H9 (cell line): ENCODE measurements around the gene PTEN. TPM values are rescaled to one million over a fixed set of nuclear protein-coding genes. Genes with fewer than 3 reads are reported as not detected.

Experiments
- DNase-seq: peaks from one replicate; pipeline ENCODE4 v3.0.0-alpha.2; 2017
- H2AFZ ChIP-seq: one replicate; pipeline ENCODE4 v1.6.1; 2013; ENCODE audit warnings: mild to moderate bottlenecking, low read length, control low read depth, moderate library complexity
- H2AK5ac ChIP-seq: 2 replicates; pipeline ENCODE4 v1.6.1; 2013; ENCODE audit warnings: low read length, control low read depth, mixed read lengths; ENCODE audit not compliant: insufficient read length
- H2BK120ac ChIP-seq: one replicate; pipeline ENCODE4 v1.6.1; 2013; ENCODE audit warnings: low read depth, mild to moderate bottlenecking, low read length, control low read depth, inconsistent platforms; ENCODE audit not compliant: poor library complexity, severe bottlenecking
- H2BK12ac ChIP-seq: 2 replicates; pipeline ENCODE4 v1.6.1; 2013; ENCODE audit warnings: low read length, control low read depth, mixed read lengths, low read depth; ENCODE audit not compliant: insufficient read length
- H2BK15ac ChIP-seq: 2 replicates; pipeline ENCODE4 v1.6.1; 2013; ENCODE audit warnings: low read depth, low read length, control low read depth
- H2BK20ac ChIP-seq: one replicate; pipeline ENCODE4 v1.6.1; 2013; ENCODE audit warnings: low read depth, mild to moderate bottlenecking, low read length, control low read depth, inconsistent platforms; ENCODE audit not compliant: poor library complexity, severe bottlenecking
- H2BK5ac ChIP-seq: 2 replicates; pipeline ENCODE4 v1.6.1; 2013; ENCODE audit warnings: low read length, control low read depth, mixed read lengths; ENCODE audit not compliant: insufficient read length
- H3K14ac ChIP-seq: 2 replicates; pipeline ENCODE4 v1.6.1; 2013; ENCODE audit warnings: low read length, control low read depth; ENCODE audit not compliant: insufficient read depth
- H3K18ac ChIP-seq: 2 replicates; pipeline ENCODE4 v1.6.1; 2013; ENCODE audit warnings: low read depth, mild to moderate bottlenecking, mixed read lengths, low read length, control low read depth; ENCODE audit not compliant: insufficient read length
- H3K23ac ChIP-seq: 2 replicates; pipeline ENCODE4 v1.6.1; 2013; ENCODE audit warnings: low read length, control low read depth, mixed read lengths, low read depth; ENCODE audit not compliant: insufficient read length
- H3K23me2 ChIP-seq: 2 replicates; pipeline ENCODE4 v1.6.1; 2013; ENCODE audit warnings: low read depth, mild to moderate bottlenecking, mixed read lengths, low read length, control low read depth; ENCODE audit not compliant: insufficient read length, poor library complexity, severe bottlenecking
- H3K27ac ChIP-seq: 2 replicates; pipeline ENCODE4 v1.5.1; 2013; ENCODE audit warnings: low read length, control low read depth, mixed read lengths, low read depth; ENCODE audit not compliant: insufficient read length
- H3K27me3 ChIP-seq: 2 replicates; pipeline ENCODE4 v1.6.1; 2013; ENCODE audit warnings: low read length, control low read depth, inconsistent platforms; ENCODE audit not compliant: insufficient read depth
- H3K4ac ChIP-seq: 2 replicates; pipeline ENCODE4 v1.6.1; 2013; ENCODE audit warnings: low read depth, mild to moderate bottlenecking, control low read depth, inconsistent platforms, low read length, moderate library complexity
- H3K4me1 ChIP-seq: 2 replicates; pipeline ENCODE4 v1.6.1; 2013; ENCODE audit warnings: low read length, control low read depth, inconsistent platforms; ENCODE audit not compliant: insufficient read depth
- H3K4me2 ChIP-seq: 2 replicates; pipeline ENCODE4 v1.6.1; 2013; ENCODE audit warnings: low read length, control low read depth, mixed read lengths; ENCODE audit not compliant: insufficient read length, insufficient read depth
- H3K56ac ChIP-seq: 2 replicates; pipeline ENCODE4 v1.6.1; 2013; ENCODE audit warnings: low read depth, mild to moderate bottlenecking, mixed read lengths, low read length, control low read depth; ENCODE audit not compliant: insufficient read length
- H3K79me1 ChIP-seq: 2 replicates; pipeline ENCODE4 v1.6.1; 2013; ENCODE audit warnings: low read depth, mild to moderate bottlenecking, moderate library complexity, low read length, control low read depth, inconsistent platforms; ENCODE audit not compliant: insufficient read depth, poor library complexity, severe bottlenecking
- H3K79me2 ChIP-seq: 2 replicates; pipeline ENCODE4 v1.6.1; 2013; ENCODE audit warnings: low read length, control low read depth, inconsistent platforms; ENCODE audit not compliant: insufficient read depth
- H3K9ac ChIP-seq: 2 replicates; pipeline ENCODE4 v1.6.1; 2013; ENCODE audit warnings: low read length, control low read depth, mixed read lengths; ENCODE audit not compliant: insufficient read length; ENCODE audit errors: extremely low read depth
- H3K9me3 ChIP-seq: one replicate; pipeline ENCODE4 v1.6.1; 2013; ENCODE audit warnings: low read depth, low read length, inconsistent platforms; ENCODE audit not compliant: control insufficient read depth
- H3T11ph ChIP-seq: one replicate; pipeline ENCODE4 v1.6.1; 2013; ENCODE audit warnings: mild to moderate bottlenecking, low read length, control low read depth, inconsistent platforms
- H4K20me1 ChIP-seq: one replicate; pipeline ENCODE4 v1.6.1; 2013; ENCODE audit not compliant: control insufficient read depth, insufficient read length, insufficient read depth
- H4K5ac ChIP-seq: 2 replicates; pipeline ENCODE4 v1.6.1; 2013; ENCODE audit warnings: low read depth, mild to moderate bottlenecking, mixed read lengths, low read length, control low read depth; ENCODE audit not compliant: insufficient read length
- H4K8ac ChIP-seq: replicated peaks from 2 replicates; pipeline ENCODE4 v1.6.1; 2013; ENCODE audit warnings: low read length, control low read depth, mixed read lengths, low read depth; ENCODE audit not compliant: insufficient read length
- H4K91ac ChIP-seq: 2 replicates; pipeline ENCODE4 v1.6.1; 2013; ENCODE audit warnings: low read depth, mild to moderate bottlenecking, moderate library complexity, mixed read lengths, low read length, control low read depth; ENCODE audit not compliant: insufficient read length
- H3K27ac Mint-ChIP-seq, 3 experiments: 2 replicates in 2 of 3; 3 replicates in 1 of 3; pipeline ENCODE4 v1.8.0; 2020 to 2021; ENCODE audit warnings: mixed read lengths in 3 of 3, mild to moderate bottlenecking in 1 of 3, moderate library complexity in 1 of 3
- H3K27me3 Mint-ChIP-seq: 2 replicates; pipeline ENCODE4 v1.8.0; 2021; ENCODE audit warnings: low read depth, mild to moderate bottlenecking, moderate library complexity, mixed read lengths
- H3K36me3 Mint-ChIP-seq, 3 experiments: 2 replicates in 2 of 3; 3 replicates in 1 of 3; pipeline ENCODE4 v1.8.0; 2020 to 2021; ENCODE audit warnings: low read depth in 3 of 3, mixed read lengths in 3 of 3; ENCODE audit not compliant: insufficient read depth in 1 of 3
- H3K4me1 Mint-ChIP-seq, 2 experiments: 2 replicates each; pipeline ENCODE4 v1.8.0; 2020; ENCODE audit warnings: mixed read lengths in 2 of 2
- H3K4me3 Mint-ChIP-seq, 2 experiments: 2 replicates in 1 of 2; 3 replicates in 1 of 2; pipeline ENCODE4 v1.8.0; 2020 to 2021; ENCODE audit warnings: mild to moderate bottlenecking in 2 of 2, mixed read lengths in 2 of 2, moderate library complexity in 1 of 2
- H3K9me3 Mint-ChIP-seq, 2 experiments: 2 replicates in 1 of 2; 3 replicates in 1 of 2; pipeline ENCODE4 v1.8.0; 2020; ENCODE audit warnings: mild to moderate bottlenecking in 2 of 2, mixed read lengths in 2 of 2, moderate library complexity in 1 of 2
- WGBS: extraction: QIAGEN DNeasy Blood & Tissue Kit; methylation state at CpG from one replicate; pipeline ENCODE4 v1.1.7; 2013; ENCODE audit warnings: missing lambda C conversion rate, low lambda C conversion rate, mixed read lengths; ENCODE audit not compliant: insufficient read length; ENCODE audit errors: extremely low coverage; 5-methylcytosine and 5-hydroxymethylcytosine counted together
- total RNA-seq: library from RNA; stranded (reverse); gene quantifications from 2 replicates; pipeline ENCODE4 v1.2.1, GENCODE V29; 2021
- TF ChIP-seq, protein P1 (sequence below): fragments of 200-600 bp; sonication (generic); conservative IDR thresholded peaks from 3 replicates; pipeline ENCODE4 v1.8.0; 2021; ENCODE audit warnings: antibody characterized with exemption, mild to moderate bottlenecking

Gene PTEN
- total RNA-seq, 1 experiment from 2014 or later, result 52.8 TPM

DNA sequence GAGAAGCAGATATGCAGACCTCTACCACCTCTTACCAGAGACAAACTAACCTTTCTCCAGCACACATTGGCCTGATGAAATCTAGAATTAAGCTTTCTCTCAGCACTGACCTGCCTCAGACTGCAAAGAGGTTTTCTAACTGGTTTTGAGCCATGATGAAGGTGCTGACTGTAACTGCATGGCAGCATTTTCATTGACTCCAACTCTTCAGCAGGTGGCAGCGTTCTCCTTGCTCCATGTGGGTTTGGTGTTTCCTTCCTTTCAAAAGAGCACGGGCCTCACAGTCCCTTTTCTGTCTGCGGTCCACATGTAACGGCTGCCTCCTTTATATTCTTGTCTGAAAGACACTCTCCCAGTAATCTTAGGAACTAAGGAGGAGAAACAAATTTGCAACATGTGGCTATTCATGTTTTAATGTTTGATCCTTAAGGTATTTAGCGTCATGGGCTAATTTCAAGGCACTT lies 12.7 kb upstream of the PTEN start:
- no peak overlapping the region for H3K27ac ChIP-seq
- H3K23me2 ChIP-seq, result no peaks in the 10 kb centered on the region
- DNase-seq, result peak; percentile 80
- Mint-ChIP-seq H3K9me3 (no peaks in the 10 kb centered on the region), H3K4me1 (peaks cover 8 to 10% of the 10 kb centered on the region in 2 experiments), H3K4me3 (no peak overlapping the region), H3K27me3 (no peaks in the 10 kb centered on the region), H3K27ac (no peak overlapping the region), H3K36me3 (no peaks in the 10 kb centered on the region)
- H4K8ac ChIP-seq, result no peak overlapping the region
- TF ChIP-seq, protein P1, sequence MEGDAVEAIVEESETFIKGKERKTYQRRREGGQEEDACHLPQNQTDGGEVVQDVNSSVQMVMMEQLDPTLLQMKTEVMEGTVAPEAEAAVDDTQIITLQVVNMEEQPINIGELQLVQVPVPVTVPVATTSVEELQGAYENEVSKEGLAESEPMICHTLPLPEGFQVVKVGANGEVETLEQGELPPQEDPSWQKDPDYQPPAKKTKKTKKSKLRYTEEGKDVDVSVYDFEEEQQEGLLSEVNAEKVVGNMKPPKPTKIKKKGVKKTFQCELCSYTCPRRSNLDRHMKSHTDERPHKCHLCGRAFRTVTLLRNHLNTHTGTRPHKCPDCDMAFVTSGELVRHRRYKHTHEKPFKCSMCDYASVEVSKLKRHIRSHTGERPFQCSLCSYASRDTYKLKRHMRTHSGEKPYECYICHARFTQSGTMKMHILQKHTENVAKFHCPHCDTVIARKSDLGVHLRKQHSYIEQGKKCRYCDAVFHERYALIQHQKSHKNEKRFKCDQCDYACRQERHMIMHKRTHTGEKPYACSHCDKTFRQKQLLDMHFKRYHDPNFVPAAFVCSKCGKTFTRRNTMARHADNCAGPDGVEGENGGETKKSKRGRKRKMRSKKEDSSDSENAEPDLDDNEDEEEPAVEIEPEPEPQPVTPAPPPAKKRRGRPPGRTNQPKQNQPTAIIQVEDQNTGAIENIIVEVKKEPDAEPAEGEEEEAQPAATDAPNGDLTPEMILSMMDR, result peak; percentile 77
- no peak overlapping the region for H3K9ac ChIP-seq
- no peak overlapping the region for H4K91ac ChIP-seq
- no CpG with 5 or more reads among the region's 5 CpGs for WGBS
- H3K14ac ChIP-seq, result no peak overlapping the region
- H2BK120ac ChIP-seq, result no peak overlapping the region
- no peak overlapping the region for H2AFZ ChIP-seq
- H3K23ac ChIP-seq, result no peak overlapping the region
- no peak overlapping the region for H2AK5ac ChIP-seq
- H3K56ac ChIP-seq, result no peak overlapping the region
- no peak overlapping the region for H4K5ac ChIP-seq
- H3K18ac ChIP-seq, result no peak overlapping the region
- H4K20me1 ChIP-seq, result no peaks in the 10 kb centered on the region
- H3K9me3 ChIP-seq, result no peaks in the 10 kb centered on the region
- no peak overlapping the region for H2BK5ac ChIP-seq
- H3K4ac ChIP-seq, result no peak overlapping the region
- no peak overlapping the region for H2BK12ac ChIP-seq
- H3T11ph ChIP-seq, result no peak overlapping the region
- no peak overlapping the region for H3K4me2 ChIP-seq
- H3K79me2 ChIP-seq, result no peaks in the 10 kb centered on the region
- no peaks in the 10 kb centered on the region for H3K4me1 ChIP-seq
- H2BK15ac ChIP-seq, result no peak overlapping the region
- H3K27me3 ChIP-seq, result no peaks in the 10 kb centered on the region
- no peak overlapping the region for H2BK20ac ChIP-seq
- H3K79me1 ChIP-seq, result no peaks in the 10 kb centered on the region
